DND-41 (cell line): ENCODE results near the gene TAF15.

ENCODE experiments used
- CTCF ChIP-seq: IDR thresholded peaks from 2 replicates; pipeline ENCODE4 v1.5.1; 2012; ENCODE audit warnings: borderline replicate concordance, low read length, moderate library complexity, mild to moderate bottlenecking; ENCODE audit not compliant: poor library complexity, severe bottlenecking; ENCODE audit errors: extremely low read depth
- EZH2 ChIP-seq: IDR thresholded peaks from 3 replicates; pipeline ENCODE4 v1.6.1; 2012; ENCODE audit warnings: borderline replicate concordance, low read depth, mild to moderate bottlenecking, moderate library complexity, low read length, inconsistent platforms; ENCODE audit not compliant: severe bottlenecking

GRCh38 chr17:35766903-35767510, 42.3 kb upstream of the TAF15 start:
- TF ChIP-seq CTCF (peak; percentile 64), EZH2 (no peak)
